HepG2 (cell line): ENCODE measurements around the gene GPR176. TPM values are rescaled to one million over a fixed set of nuclear protein-coding genes. Genes with fewer than 3 reads are reported as not detected.

ENCODE experiments used
- ARNT2 ChIP-seq: sonication (generic); formaldehyde crosslinking; IDR thresholded peaks from 2 replicates; pipeline ENCODE4 v1.8.0; 2022; ENCODE audit warnings: mild to moderate bottlenecking, low read depth, missing genetic modification reagents, moderate library complexity
- GATA4 ChIP-seq: sonication (generic); IDR thresholded peaks from 2 replicates; pipeline ENCODE4 v1.6.1; 2016; ENCODE audit warnings: antibody characterized with exemption, low read depth, borderline replicate concordance
- ISL2 ChIP-seq: sonication (generic); formaldehyde crosslinking; IDR thresholded peaks from 2 replicates; pipeline ENCODE4 v1.5.0; 2020; ENCODE audit warnings: missing genetic modification reagents
- JDP2 ChIP-seq: sonication (generic); formaldehyde crosslinking; IDR thresholded peaks from 2 replicates; pipeline ENCODE4 v1.8.1; 2022; ENCODE audit warnings: missing genetic modification reagents, borderline replicate concordance
- MAZ ChIP-seq, 2 experiments: sonication (generic) in 1 of 2; formaldehyde crosslinking in 1 of 2; IDR thresholded peaks; 2 replicates each; pipeline versions ENCODE4 v1.5.0 to v1.6.1; 2012 to 2020; ENCODE audit warnings: low read depth in 2 of 2, mild to moderate bottlenecking in 2 of 2, borderline replicate concordance in 1 of 2, improper control_type of control experiment in 1 of 2, low read length in 1 of 2, missing genetic modification reagents in 1 of 2, moderate library complexity in 1 of 2
- MEIS2 ChIP-seq: sonication (generic); formaldehyde crosslinking; IDR thresholded peaks from 2 replicates; pipeline ENCODE4 v1.9.0; 2021; ENCODE audit warnings: mild to moderate bottlenecking, missing genetic modification reagents
- PHF21A ChIP-seq: sonication (generic); formaldehyde crosslinking; IDR thresholded peaks from 2 replicates; pipeline ENCODE4 v1.5.0; 2020; ENCODE audit warnings: mild to moderate bottlenecking, missing genetic modification reagents
- TCF7L2 ChIP-seq: IDR thresholded peaks from 2 replicates; pipeline ENCODE4 v1.6.1; 2011; ENCODE audit warnings: mild to moderate bottlenecking, low read depth, low read length, moderate library complexity
- YEATS4 ChIP-seq: sonication (generic); formaldehyde crosslinking; IDR thresholded peaks from 2 replicates; pipeline ENCODE4 v1.4.0; 2020; ENCODE audit warnings: missing genetic modification reagents, borderline replicate concordance
- ZNF124 ChIP-seq: sonication (generic); formaldehyde crosslinking; IDR thresholded peaks from 2 replicates; pipeline ENCODE4 v1.4.0; 2020; ENCODE audit warnings: missing genetic modification reagents
- ZNF143 ChIP-seq: sonication (generic); formaldehyde crosslinking; IDR thresholded peaks from 2 replicates; pipeline ENCODE4 v1.4.0; 2020; ENCODE audit warnings: missing genetic modification reagents
- ZNF205 ChIP-seq: IDR thresholded peaks from 2 replicates; pipeline ENCODE4 v1.6.1; 2018; ENCODE audit warnings: missing biosample characterization, missing genetic modification reagents
- ZNF510 ChIP-seq: sonication (generic); formaldehyde crosslinking; IDR thresholded peaks from 2 replicates; pipeline ENCODE4 v1.4.0; 2020; ENCODE audit warnings: low read depth, mild to moderate bottlenecking, missing genetic modification reagents
- ZNF543 ChIP-seq: sonication (generic); formaldehyde crosslinking; IDR thresholded peaks from 2 replicates; pipeline ENCODE4 v1.4.0; 2020; ENCODE audit warnings: mild to moderate bottlenecking, missing genetic modification reagents
- ZNF816 ChIP-seq: sonication (generic); formaldehyde crosslinking; IDR thresholded peaks from 2 replicates; pipeline ENCODE4 v1.8.0; 2022; ENCODE audit warnings: missing genetic modification reagents, mild to moderate bottlenecking, borderline replicate concordance
- ZSCAN22 ChIP-seq: sonication (generic); formaldehyde crosslinking; IDR thresholded peaks from 2 replicates; pipeline ENCODE4 v1.4.0; 2020; ENCODE audit warnings: mild to moderate bottlenecking, missing genetic modification reagents
- polyA plus RNA-seq, 8 experiments: library from polyadenylated mRNA; depleted of rRNA in 3 of 8; stranded (reverse) in 7 of 8; unstranded in 1 of 8; fragments of >200 nt; fragmentation: Illumina TruSeq in 4 of 8; extraction: Trizol in 4 of 8; gene quantifications; 2 replicates each; pipeline versions ENCODE4 v1.2.1 to v1.2.3, GENCODE V29; 2011 to 2016; ENCODE audit warnings: low read depth in 4 of 8, missing spikeins in 1 of 8, mixed read lengths in 1 of 8; ENCODE audit not compliant: insufficient read depth in 1 of 8
- total RNA-seq, 5 experiments: library from RNA; depleted of rRNA; stranded (reverse); fragments of >200 nt; fragmentation: Illumina TruSeq; extraction: Trizol; gene quantifications; 2 replicates each; pipeline ENCODE4 v1.2.3, GENCODE V29; 2016; ENCODE audit warnings: low read depth in 1 of 5
- TF ChIP-seq, protein P1 (sequence below), 2 experiments: sonication (generic) in 1 of 2; formaldehyde crosslinking in 1 of 2; IDR thresholded peaks; 2 replicates each; pipeline versions ENCODE4 v1.4.0 to v1.6.1; 2018 to 2020; ENCODE audit warnings: missing genetic modification reagents in 2 of 2, borderline replicate concordance in 1 of 2, low read depth in 1 of 2, mild to moderate bottlenecking in 1 of 2, missing biosample characterization in 1 of 2
- TF ChIP-seq, protein P2 (sequence below): sonication (generic); formaldehyde crosslinking; IDR thresholded peaks from 2 replicates; pipeline ENCODE4 v1.5.1; 2020; ENCODE audit warnings: mild to moderate bottlenecking, moderate library complexity, missing genetic modification reagents
- TF ChIP-seq, protein P3 (sequence below): sonication (generic); formaldehyde crosslinking; IDR thresholded peaks from 2 replicates; pipeline ENCODE4 v1.4.0; 2020; ENCODE audit warnings: missing genetic modification reagents, mild to moderate bottlenecking, borderline replicate concordance
- TF ChIP-seq, protein P4 (sequence below): sonication (generic); formaldehyde crosslinking; conservative IDR thresholded peaks from 2 replicates; pipeline ENCODE4 v1.4.0; 2020; ENCODE audit warnings: missing genetic modification reagents

GPR176 gene
- total and polyA plus RNA-seq, 2 of the 13 experiments (the other 11 are each of a cell fraction or from before 2014, with no cell fraction given) = 0.11 to 0.20 TPM

DNA sequence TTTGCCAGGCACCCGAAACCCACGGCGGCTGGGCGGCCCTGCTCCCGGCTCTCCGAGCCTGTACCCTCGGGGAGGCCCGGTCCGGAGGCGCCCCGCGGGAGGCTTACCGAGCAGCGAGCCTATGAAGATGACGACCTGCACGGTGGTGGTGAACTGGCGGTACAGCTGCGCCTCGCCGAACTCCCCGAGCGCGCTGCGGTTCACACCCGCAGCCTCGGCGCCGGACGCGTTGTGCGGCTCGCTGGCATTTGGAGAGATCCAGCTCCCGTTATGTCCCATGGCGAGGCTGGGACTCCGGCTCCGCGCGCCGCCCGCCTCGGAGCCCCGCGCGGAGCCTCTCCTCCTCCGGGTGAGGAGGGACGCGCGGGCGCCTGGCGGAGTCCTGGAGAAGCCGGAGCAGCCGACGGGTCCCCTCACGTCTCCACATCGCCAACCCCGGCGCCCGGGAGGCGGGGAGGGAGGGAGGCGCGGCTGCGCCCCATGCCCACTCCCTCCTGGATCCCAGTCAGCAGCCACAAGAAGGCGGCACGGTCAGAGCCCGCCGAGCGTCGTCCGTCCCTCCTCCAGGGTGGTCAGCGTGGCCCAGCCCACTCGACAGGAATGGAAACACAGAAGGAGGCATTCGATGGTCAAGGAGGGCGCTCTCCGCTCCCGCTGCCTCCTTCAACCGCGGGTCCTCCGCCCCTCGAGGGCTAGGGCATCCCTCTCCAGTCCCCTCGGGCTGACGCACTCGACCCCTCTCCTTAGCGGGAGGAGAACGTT, at the start of gene GPR176 (continued):
- TF ChIP-seq, protein P1, sequence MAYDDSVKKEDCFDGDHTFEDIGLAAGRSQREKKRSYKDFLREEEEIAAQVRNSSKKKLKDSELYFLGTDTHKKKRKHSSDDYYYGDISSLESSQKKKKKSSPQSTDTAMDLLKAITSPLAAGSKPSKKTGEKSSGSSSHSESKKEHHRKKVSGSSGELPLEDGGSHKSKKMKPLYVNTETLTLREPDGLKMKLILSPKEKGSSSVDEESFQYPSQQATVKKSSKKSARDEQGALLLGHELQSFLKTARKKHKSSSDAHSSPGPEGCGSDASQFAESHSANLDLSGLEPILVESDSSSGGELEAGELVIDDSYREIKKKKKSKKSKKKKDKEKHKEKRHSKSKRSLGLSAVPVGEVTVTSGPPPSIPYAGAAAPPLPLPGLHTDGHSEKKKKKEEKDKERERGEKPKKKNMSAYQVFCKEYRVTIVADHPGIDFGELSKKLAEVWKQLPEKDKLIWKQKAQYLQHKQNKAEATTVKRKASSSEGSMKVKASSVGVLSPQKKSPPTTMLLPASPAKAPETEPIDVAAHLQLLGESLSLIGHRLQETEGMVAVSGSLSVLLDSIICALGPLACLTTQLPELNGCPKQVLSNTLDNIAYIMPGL (CRISPR knock-in tag; IDR thresholded peaks at IDR 0.05; ENCODE audit: borderline replicate concordance in 1 of 2, low read depth in 1 of 2) = no peak
- TF ChIP-seq TCF7L2 (no peak), ZNF124 (CRISPR knock-in tag) (no peak), ZNF816 (no peak), ZNF143 (CRISPR knock-in tag) (no peak), MAZ (IDR thresholded peaks at IDR 0.05; ENCODE audit: borderline replicate concordance, low read depth, low read length) (no peak), MAZ (CRISPR knock-in tag; IDR thresholded peaks at IDR 0.05; ENCODE audit: low read depth) (0 out of 2 replicates have a peak, but pooled peaks have one; percentile 18), ZSCAN22 (CRISPR knock-in tag) (no peak), MEIS2 (CRISPR knock-in tag) (no peak), PHF21A (CRISPR knock-in tag) (no peak), ARNT2 (no peak), GATA4 (no peak), ZNF510 (CRISPR knock-in tag) (no peak), ISL2 (CRISPR knock-in tag) (0 out of 2 replicates have a peak, but pooled peaks have one; percentile 10), ZNF543 (no peak), ZNF205 (CRISPR knock-in tag) (no peak), JDP2 (no peak), YEATS4 (0 out of 2 replicates have a peak, but pooled peaks have one; percentile 15)
- TF ChIP-seq, protein P2, sequence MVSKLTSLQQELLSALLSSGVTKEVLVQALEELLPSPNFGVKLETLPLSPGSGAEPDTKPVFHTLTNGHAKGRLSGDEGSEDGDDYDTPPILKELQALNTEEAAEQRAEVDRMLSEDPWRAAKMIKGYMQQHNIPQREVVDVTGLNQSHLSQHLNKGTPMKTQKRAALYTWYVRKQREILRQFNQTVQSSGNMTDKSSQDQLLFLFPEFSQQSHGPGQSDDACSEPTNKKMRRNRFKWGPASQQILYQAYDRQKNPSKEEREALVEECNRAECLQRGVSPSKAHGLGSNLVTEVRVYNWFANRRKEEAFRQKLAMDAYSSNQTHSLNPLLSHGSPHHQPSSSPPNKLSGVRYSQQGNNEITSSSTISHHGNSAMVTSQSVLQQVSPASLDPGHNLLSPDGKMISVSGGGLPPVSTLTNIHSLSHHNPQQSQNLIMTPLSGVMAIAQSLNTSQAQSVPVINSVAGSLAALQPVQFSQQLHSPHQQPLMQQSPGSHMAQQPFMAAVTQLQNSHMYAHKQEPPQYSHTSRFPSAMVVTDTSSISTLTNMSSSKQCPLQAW (CRISPR knock-in tag) = no peak
- TF ChIP-seq, protein P3, sequence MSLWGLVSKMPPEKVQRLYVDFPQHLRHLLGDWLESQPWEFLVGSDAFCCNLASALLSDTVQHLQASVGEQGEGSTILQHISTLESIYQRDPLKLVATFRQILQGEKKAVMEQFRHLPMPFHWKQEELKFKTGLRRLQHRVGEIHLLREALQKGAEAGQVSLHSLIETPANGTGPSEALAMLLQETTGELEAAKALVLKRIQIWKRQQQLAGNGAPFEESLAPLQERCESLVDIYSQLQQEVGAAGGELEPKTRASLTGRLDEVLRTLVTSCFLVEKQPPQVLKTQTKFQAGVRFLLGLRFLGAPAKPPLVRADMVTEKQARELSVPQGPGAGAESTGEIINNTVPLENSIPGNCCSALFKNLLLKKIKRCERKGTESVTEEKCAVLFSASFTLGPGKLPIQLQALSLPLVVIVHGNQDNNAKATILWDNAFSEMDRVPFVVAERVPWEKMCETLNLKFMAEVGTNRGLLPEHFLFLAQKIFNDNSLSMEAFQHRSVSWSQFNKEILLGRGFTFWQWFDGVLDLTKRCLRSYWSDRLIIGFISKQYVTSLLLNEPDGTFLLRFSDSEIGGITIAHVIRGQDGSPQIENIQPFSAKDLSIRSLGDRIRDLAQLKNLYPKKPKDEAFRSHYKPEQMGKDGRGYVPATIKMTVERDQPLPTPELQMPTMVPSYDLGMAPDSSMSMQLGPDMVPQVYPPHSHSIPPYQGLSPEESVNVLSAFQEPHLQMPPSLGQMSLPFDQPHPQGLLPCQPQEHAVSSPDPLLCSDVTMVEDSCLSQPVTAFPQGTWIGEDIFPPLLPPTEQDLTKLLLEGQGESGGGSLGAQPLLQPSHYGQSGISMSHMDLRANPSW = no peak
- TF ChIP-seq, protein P4, sequence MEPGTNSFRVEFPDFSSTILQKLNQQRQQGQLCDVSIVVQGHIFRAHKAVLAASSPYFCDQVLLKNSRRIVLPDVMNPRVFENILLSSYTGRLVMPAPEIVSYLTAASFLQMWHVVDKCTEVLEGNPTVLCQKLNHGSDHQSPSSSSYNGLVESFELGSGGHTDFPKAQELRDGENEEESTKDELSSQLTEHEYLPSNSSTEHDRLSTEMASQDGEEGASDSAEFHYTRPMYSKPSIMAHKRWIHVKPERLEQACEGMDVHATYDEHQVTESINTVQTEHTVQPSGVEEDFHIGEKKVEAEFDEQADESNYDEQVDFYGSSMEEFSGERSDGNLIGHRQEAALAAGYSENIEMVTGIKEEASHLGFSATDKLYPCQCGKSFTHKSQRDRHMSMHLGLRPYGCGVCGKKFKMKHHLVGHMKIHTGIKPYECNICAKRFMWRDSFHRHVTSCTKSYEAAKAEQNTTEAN (CRISPR knock-in tag) = no peak
